Amygdala (tissue), 56 donors: Measurements from ENCODE around the gene TBC1D2.
"Not testable (repeated sequence)": the region's sequence is repeated elsewhere in the genome, so short reads cannot be mapped to it uniquely, and the experiment has no call there.

ENCODE experiments used
- DNase-seq, 56 donors: peaks; one replicate each; lab custom pipeline; 2025; lab: John Stamatoyannopoulos, UW

TBC1D2 gene

DNA sequence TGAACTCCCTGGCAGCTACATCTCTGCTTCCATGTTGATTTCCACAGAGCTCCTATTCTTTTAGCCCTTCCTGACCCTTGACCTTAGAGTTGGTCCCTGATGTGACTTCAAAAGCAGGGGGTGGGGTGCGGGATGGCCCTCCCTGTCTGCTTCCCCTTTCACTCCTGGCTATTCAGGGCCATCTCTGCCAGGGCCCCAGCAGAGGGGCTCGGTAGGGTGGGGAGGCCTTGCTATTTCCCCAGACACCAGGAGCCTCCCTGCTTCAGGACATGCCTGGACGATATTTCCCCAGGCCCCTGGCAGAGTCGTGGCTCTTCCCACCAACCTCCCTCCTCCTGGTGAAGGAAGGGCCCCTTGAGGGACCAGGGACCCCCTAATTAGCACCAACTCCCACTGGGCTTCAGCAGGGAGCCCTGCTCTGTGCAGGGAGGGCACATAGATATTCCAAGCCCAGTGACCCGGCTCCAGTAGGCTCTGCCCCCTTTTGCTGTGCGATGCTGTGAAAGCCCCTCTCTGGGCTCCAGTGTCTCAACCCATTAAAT is 80.3 kb downstream of the TBC1D2 start:
- no peak for DNase-seq

GRCh38 chr9:98174502-98174918 is 80.9 kb downstream of the TBC1D2 start:
- not testable (repeated sequence) for DNase-seq

DNA sequence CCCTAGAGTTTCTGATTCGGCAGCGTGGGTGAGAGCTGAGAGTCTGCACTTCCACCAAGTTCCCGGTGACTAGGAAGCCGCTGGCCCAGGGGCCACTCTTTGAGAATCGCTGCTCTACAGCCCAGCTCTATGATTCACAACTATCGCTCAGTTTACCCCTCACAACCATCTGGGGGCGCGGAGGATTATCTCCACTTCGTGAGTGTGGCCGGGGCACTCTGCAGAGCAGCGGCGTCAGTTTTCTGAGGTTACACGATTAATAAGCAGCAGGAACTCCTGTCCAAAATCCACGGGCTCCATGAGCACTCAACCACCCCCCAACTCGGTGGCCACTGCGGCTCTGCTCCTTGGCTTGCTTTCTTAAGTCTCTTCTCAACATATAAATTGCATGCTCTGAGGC is 82.3 kb downstream of the TBC1D2 start:
- DNase-seq: no peak

DNA sequence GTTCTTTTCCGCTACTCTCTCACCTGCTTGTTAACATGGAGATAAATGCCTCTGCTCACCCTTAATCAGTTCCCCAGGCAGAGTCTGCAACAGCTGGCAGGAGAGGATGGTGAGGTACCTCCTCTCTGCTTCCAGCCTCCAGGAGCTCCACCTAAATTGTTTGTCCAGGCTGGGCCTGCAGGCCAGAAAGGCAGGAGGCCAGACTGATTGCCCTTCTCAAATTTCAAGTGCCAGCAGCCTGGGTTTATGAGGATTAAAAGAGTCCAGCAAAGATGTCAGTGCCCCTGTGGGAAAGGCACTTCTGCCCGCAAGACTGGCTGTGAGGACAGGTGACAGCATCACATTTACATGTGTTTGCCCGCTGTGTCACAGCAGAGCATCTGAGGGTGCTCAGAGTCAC is 82.8 kb downstream of the TBC1D2 start:
- DNase-seq: no peak

- DNase-seq: no peak
Observed at GRCh38 chr9:98171176-98171925, 84.1 kb downstream of the TBC1D2 start.

DNA sequence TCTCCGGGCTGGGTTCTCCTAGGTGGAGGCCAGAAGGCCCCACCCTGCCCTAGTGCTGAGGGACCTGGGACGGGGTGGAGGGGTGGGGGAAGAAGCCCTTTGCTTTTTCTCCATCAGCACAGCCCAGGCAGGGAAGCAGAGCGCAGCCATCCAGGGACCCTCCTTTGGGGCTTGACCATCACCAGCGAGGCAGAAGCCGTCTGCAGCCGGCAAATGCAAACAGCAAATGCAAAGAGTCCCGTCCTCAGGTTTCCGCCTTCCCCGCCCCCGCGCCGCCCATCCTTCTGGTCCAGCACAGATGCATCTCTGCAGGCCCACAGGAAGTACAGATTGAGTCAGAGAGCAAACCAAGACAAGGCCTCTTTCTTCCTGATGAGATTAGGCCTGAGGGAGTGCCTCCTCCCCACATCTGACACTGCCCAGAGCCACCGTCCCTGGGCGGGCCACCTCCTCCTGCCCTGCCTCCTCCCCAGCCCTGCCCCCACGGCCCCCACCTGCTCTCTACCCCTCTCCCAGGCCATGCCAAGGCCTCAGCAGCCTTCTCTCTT is 86.4 kb downstream of the TBC1D2 start:
- peak in 4 of 56 donors; percentile 5 to 27 (median 18) for DNase-seq

DNA sequence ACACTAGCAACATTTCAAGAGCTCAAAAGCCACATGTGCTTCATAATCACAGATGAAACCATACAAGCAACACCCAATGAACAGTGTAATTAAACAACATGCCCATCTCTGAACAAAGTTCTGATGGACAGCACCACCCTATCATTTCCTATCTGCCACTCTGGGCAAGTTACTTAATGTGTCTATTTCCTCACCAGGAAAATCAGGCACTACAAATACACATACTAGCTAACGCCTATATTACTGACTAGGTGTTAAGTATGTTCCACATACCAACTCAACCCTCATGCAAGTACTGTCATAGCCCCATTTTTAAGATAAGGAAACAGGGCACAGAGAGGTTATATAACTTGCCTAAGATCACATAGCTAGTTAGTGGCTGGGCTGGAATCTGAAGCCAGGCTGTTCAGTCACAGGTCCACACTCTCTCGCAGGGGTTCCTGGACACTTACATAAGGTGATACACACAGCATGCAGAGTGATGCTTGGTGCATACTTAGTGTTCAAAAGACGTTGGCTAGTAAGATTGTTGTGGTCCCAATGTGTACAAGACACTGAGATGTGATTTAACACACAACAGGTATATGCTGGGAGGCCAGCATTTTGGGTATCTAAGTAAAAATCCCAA is 87.2 kb downstream of the TBC1D2 start:
- no peak for DNase-seq

DNA sequence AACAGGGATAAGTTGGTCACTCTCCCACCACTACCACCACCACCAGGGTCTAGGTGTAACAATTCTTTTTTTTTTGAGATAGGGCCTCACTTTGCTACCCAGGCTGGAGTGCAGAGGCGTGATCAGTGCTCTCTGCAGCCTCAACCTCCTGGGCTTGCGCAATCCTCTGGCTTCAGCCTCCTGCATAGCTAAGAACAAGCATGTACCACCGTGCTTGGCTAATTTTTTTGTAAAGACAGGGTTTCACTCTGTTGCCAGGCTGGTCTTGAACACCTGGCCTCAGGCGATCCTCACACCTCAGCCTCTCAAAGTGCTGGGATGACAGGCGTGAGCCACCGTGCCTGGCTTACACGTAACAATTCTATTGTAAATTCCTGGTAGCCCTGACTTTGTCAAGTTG is 90.5 kb downstream of the TBC1D2 start:
- no peak for DNase-seq

DNA sequence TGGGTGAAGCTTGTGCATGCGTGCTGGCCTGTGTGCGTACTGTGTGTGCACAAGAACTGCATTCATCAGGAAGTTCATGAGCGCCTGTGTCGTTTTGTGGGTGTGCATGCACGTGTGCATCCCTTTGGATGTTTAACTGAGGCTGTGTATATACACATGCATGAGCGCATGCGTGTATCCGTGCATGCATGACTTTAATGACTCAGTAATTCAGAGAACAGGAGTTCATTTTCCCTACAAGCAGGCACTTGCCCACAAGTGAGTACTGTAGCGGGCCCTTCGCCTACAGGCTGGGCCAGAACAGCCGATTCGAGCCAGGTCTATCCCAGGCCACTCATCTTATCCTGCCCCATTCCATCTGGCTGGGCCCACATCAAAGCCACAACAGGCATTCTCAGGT is 92.8 kb downstream of the TBC1D2 start:
- DNase-seq: no peak

- no peak for DNase-seq
Observed at GRCh38 chr9:98161851-98162250, 93.6 kb downstream of the TBC1D2 start.

GRCh38 chr9:98159790-98160189 is 95.7 kb downstream of the TBC1D2 start:
- DNase-seq: no peak

DNA sequence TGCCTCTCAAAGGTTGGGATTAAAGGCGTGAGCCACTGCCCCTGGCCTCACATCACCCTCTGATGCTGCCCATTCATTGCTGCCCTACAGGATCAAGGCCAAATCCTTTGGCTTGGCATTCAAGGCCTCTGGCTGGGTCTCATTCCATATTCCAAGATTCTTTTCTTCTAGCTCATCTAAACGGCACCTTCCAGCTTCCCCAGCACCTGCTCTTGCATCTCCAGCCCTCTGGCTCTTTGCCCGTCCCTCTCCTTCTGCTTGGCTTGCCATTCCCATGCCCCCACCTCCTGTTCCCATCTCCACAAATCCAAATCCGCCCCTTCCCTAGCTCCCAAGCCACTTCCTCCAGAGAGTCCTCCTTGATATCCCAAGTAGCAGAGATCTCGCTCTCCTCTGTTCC is 96.1 kb downstream of the TBC1D2 start:
- no peak for DNase-seq

- no peak for DNase-seq
Observed at GRCh38 chr9:98158071-98158831, 97.2 kb downstream of the TBC1D2 start.

DNA sequence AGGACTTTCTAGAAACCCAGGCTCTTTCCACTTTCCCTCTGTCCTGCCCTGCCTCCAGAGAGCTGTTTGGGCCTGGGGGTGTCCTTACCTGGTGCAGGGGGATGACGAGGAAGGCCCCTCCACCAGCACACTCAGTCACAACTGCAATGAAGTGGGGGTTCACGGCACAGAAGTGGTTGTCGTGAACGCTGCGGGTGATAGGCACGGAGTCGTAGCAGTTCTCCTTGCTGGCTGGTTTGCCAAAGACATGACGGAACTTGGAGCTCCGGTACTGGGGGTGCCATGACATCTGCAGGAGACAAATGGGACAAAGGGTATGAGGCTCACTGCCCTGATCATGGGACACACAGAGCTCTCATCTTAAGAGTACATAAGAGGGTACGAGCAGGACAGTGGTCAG is 98.1 kb downstream of the TBC1D2 start:
- DNase-seq: no peak

DNA sequence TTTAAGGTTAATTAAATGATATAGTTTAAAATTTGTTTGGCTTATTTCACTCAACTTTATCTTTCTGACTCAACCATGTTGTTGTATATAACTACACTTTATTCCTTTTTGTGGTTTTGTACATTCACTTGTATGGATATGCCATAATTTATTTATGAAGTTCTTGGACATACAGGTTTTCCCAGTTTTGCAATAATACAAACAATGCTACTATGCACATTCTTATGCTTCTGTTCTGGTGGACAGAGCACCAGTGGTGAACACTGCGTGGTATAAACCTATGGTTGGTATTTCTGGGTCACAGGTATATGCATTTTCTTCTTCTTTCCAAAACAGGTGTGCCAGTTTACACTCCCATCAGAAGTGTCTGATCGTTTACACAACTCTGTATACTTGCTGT is 100.8 kb downstream of the TBC1D2 start:
- DNase-seq: no peak

DNA sequence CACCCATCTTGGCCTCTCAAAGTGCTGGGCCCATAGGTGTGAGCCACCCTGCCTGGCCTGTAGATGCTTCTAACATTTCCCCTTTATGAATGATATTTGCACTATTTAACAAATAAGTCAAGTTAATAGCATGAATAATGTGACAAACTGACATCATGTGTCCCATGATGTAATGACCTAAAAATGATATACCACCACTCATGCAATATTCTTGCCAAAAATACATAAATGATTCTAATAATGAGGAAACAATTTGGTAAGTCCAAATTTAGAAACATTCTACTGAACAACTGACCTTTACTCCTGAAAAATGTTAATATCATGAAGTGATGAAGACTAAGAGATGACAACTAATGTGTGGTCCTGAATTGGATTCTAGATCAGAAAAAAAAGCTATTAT is 102.9 kb downstream of the TBC1D2 start:
- no peak for DNase-seq

- no peak for DNase-seq
Observed at GRCh38 chr9:98150721-98151120, 104.7 kb downstream of the TBC1D2 start.

GRCh38 chr9:98150164-98150563 is 105.3 kb downstream of the TBC1D2 start:
- no peak for DNase-seq

- no peak for DNase-seq
Observed at GRCh38 chr9:98149422-98149821, 106.0 kb downstream of the TBC1D2 start.
